CD4-positive, alpha-beta T cell treated with Interferon alpha-2 for 1 hour (primary cell): Measurements from ENCODE around the gene HAS3.
A peak's percentile ranks its signal among the peaks of the same experiment; 100 is the strongest.

Experiments
- DNase-seq, 2 donors: peaks; one replicate each; pipeline ENCODE4 v3.0.0-alpha.2; 2020 to 2022

The HAS3 gene

DNA sequence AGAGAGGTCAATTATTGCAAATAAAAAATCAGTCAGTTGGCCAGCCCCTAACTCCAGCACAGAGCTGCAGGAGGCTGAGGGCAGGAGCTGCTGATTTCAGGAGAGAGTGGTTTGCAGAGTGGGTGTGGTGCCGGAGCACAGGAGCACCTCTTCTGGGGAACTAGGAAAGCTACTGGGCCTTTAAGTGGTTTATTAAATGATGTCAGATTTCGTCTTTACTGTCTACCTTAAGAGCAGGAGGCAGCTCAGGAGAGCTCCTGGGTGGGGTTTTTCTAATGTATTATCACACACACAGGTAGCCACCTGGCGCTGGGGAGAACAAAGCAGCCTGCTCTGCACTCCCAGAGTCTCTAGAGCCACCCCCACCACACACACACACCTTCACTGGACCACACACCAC lies 11.5 kb upstream of the HAS3 start:
- no peak for DNase-seq

DNA sequence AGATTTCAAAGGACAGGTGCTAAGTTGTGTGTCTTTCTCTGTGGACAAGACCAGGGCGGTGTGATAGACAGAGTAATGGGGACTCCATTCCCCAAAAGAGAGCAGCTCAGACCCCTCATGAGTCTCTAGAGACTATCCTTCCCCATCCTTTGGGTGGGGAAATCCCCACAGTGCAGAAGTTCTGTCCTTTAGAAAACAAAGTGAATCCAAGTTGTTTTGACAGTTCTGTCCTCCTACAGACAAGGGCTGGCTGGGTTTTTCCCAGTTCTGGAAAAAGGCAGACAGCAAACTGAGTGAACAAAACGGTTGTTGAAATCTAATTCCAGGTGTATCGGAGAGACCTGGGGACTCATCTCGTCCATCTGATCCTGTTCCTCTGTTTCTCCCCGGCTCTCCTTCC lies 11.0 kb upstream of the HAS3 start:
- DNase-seq = no peak

DNA sequence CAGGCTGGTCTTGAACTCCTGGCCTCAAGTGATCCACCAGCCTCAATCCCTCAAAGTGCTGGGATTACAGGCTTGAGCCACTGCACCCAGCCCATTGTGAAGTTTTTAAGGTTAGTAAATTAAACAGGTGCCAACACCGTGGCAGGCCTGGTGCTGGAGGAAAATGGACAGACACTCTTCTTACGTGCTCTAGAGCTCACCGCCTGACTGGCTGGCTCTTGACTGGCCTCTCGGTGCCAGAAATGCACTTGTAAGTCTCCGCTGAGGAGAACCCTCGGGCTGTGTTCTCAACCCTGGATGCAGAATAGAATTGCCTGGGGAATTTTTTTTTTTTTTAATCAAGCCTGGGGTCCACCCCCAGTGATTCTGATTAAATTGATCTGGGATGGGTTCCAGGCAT lies 10.3 kb upstream of the HAS3 start:
- no peak for DNase-seq

DNA sequence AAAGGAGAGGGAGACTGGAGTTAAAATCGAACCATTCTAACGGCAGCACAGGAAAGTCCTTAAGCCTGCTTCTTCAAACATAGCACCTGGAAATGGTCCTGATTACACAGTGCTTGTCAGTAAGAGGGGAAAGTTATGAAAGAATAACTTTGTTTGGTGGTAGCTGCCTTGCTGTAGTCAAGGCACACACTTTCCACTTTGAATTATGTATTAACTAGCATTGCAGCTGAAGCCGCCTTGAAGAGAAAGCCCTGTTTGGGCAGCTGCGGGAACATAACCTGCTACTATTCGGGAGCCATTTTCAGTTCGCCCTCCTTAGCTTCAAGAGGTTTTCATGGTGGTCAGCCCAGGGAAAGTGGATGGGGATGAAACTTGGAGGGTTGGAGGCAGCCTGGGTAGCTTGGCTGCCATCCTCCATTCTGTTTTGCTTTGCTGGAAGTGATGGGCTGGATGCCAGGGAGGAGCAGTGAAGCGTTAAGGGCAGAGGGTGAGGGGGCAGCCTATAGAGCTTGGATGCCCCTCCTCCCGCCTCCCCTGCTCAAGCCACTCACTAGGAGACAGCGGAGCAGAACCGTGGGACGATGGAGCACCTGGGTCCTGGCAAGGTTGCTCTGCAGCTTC lies 5.3 kb upstream of the HAS3 start:
- no peak for DNase-seq

DNA sequence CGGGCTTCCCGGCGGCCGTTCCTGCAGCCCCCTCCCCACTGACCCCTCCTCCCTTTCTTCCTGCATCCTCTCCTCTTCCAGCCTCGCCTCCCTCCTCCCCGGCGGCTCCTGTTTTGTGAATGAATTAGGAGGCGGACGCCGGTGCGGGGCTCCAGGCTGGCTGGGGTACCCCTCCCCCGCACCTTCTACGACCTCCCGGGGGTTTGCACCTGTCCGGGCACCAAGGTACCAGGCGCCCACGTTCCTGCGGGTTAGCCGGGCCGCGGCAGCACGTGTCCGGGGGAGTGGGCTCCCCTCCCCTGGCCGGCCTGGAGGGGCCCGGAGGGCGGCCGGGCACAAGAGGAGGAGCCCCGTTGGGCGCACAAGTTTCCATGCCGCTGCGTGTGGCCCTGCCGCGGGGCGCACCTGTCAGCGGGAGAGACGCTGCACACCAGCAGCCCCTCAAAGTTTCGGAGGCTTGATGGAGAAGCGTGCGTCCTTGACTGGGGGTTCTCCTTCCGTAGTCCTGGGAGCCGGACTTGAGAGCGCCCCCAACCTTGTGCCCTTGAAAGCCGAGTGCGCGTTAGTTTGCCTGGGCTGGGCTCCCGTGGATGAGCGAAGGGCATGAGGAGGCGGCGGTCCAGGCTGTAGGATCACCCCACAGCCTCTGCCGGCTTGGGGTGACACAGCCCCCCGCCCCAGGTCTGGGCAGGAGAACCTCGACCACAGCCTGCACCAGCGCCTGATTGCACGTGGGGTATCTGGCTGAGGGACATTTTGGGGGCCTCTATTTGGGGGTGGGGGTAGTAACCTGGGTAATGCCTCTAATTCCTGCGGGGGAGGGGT lies 1.2 kb downstream of the HAS3 start:
- no peak for DNase-seq

DNA sequence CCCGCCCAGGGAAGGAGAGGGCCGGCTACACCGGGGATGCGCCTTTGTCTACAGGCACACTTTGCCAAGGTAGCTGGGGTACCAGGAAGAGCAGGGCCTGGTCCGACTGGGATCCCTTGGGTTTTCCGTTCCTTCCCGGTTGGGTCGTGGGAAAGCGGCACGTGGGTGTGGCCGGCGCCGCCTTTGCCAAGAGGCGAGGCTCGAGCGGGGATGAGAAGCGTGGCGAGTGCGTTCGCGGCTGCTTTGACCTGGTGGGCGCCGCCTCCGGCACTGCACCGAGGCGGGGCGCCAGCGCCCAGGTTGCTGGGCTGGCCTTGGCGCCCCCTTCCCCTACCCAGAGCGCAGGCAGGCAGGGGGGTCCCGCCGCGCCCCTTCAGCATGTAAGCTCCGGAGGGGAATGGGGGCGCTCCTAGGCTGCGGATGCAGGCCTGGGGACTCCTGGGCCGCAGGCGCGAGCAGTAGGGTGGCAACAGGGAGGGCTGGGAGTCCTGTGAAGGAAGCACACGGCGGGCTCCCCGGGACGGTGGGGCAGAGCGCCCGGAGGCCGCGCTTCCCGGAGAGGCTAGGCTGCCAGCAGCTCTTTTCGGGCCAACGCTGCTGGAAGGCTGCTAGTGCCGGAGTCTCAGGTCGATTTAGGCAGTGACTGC lies 2.0 kb downstream of the HAS3 start:
- DNase-seq = no peak

DNA sequence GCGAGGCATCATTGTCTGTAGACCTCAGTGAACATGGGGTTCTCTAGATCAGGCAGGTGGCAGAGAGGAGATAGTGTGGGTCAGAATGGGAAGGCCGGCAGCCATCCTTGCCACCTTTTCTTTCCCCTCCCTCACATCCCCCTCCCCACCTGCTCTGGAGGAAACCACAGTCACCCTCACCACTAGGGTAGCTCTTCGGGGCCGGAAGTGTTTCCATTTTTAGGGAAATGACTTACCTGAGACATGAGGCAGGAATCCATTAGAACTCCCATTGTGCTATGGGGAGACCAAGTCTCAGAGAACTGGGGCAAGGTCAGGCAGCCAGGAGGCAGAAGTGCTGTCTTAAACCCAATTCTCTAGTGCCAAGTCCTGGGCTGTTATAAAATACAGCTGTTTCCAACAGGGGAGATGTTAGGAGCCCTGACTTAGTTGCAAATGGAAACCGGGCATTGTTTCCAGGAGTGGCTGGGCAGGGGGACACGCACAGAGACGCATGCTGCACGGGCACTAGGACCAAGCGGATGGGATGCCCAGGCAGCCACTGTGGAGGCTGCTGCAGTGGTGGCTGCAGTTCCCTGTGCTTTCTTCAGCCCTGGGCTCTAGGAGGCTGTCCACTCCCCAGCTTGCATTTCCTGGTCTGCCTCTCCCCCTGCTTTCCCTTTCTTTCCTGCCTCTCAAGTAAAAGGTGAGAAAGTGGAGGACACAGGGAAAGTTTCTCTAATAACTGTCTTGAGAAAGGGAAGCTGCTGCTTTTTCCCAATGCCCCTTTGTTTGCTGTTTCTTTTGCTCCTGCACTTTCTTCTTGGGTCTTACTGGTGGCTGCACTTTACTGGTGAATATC lies 2.8 kb downstream of the HAS3 start:
- no peak for DNase-seq

DNA sequence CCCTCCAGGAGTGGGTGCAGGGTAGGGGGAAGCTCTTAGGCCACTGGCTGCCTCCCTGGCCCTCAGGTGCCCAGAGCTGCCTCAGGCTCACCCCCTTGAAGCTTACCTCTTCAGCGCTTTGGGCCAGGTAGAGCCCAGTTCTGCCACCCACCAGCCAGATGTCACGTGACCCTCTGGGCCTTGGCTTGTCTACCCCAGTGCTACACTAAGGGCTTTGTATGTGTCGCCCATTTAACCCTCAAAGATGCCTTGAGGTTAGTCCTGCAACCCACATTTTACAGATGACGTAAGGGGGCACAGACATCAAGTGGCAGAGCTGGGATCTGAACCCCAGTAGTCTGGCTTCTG lies 3.4 kb downstream of the HAS3 start:
- no peak for DNase-seq

DNA sequence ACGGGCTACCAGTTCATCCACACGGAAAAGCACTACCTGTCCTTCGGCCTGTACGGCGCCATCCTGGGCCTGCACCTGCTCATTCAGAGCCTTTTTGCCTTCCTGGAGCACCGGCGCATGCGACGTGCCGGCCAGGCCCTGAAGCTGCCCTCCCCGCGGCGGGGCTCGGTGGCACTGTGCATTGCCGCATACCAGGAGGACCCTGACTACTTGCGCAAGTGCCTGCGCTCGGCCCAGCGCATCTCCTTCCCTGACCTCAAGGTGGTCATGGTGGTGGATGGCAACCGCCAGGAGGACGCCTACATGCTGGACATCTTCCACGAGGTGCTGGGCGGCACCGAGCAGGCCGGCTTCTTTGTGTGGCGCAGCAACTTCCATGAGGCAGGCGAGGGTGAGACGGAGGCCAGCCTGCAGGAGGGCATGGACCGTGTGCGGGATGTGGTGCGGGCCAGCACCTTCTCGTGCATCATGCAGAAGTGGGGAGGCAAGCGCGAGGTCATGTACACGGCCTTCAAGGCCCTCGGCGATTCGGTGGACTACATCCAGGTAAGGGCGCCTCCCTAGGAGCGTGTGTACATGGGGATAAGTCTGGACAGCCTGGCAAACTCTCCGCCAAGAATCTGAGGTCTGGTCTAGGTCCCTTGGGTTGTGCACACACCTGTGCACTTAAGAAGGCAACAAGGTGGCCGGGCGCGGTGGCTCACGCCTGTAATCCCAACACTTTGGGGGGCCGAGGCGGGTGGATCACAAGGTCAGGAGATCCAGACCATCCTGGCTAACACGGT lies 4.2 kb downstream of the HAS3 start:
- DNase-seq = no peak

DNA sequence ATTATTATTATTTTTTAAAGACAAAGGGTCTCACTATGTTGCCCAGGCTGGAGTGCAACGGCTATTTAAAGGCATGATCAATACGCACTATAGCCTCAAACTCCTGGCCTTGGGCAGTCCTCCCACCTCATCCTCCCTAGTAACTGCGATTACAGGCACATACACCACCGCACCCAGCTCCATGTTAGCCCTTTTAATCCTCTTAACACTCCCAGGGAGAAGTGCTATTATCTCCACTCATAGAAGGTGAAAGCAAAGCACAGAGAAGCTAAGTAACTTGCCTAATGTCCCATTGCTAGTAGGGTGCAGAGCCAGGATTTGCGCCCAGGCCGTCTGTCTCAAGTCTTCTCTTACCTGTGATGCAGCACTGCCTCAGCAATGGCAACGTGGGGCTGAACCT lies 5.0 kb downstream of the HAS3 start:
- DNase-seq = no peak

DNA sequence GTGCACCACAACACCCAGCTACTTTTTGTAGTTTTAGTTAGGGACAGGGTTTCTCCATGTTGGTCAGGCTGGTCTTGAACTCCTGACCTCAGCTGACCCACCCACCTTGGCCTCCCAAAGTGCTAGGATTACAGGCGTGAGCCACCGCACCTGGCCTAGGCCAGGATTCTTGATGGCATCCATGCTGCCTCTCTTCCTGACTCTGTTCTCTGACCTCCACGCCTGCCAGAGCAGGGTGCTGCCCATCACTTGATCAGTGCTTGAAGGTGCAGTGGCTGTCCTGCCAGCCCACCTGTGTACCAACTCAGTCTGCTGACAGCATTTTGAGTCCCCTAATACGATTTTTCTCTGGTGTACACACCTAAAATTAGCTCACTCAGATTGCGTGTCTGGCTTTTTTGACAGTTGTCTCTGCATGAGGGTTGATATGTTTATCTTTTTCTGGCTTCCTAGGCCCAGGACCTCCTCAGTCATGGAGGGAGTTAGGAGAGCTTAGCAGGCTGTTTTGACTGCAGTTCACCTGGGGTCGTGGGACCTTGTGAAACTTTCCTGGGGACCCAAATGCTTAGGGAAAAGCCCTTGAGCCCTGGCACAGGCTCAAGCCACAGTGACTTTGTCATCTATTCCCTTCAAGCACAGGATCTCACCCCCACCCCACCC lies 5.9 kb downstream of the HAS3 start:
- no peak for DNase-seq

DNA sequence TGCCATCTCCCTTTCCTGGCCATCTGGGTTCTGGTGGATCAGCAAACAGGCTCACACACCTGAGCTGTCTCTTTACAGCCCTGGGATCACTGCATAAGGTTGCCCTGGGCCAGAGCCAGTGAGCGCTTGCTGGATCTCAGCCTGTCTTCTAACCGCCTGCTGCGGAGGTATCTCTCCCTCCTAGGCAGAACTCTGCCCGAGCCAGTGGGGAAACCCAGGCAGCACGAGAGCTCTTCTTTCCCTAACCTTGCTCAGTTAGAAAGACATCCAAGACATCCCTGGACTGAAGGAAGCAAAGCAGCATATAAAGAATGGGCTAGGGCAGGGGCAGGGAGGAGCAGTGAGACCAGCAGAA lies 6.4 kb downstream of the HAS3 start:
- DNase-seq = no peak

DNA sequence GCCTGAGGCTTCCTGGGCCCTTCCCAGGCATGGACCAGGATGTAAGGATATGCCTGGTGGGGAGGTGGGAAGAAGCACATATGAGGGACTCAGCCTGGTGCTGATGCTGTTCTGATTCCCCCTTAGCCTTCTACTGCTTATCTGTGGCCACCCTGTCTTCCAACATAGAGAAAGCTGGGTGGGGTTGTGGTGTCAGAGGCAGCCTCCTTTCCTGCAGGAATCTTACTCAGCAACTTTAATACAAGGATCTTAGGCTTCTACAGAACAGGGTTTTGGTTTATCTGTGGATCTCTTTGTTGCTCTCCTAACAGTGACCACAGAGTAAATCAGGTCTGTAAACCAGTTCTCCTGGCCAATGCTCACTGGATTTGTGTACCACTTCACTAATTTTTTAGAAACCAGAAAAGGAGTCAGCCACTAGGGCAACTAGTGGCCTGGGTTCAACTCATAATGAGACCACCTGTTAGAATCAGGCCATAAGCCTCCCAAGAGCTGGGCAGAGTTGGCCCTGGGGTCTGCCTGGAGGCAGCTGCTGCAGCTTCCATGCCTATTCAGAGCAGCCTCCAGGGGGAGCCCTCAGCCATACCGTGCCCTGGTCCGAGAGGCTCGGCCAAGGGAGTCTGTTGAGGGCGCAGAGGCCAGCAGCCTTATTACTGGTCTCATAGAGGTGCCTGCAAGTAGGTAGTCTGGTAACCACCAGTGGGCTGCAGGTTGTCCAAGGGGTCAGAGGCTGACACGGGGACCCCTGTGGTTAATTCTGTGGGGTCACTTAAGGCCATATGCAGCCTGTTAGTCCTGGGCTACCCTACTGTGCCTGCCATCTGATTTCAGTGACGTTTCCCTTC lies 7.1 kb downstream of the HAS3 start:
- peak; percentile 21 to 41 for DNase-seq

DNA sequence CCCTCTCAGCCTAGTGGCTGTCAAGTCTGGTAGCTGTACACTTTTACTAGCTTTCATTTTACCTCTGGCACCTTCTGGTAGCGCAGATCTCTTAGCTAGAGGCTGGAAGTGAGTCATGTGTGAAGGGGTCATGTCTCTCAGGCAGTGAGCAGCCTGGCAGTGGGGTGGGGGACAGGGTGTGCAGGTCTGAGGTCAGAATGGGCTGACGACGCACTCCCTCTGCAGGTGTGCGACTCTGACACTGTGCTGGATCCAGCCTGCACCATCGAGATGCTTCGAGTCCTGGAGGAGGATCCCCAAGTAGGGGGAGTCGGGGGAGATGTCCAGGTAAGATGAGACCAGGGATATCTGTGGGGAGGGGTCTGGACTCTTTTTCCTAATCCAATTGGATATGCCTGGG lies 7.8 kb downstream of the HAS3 start:
- DNase-seq = no peak

DNA sequence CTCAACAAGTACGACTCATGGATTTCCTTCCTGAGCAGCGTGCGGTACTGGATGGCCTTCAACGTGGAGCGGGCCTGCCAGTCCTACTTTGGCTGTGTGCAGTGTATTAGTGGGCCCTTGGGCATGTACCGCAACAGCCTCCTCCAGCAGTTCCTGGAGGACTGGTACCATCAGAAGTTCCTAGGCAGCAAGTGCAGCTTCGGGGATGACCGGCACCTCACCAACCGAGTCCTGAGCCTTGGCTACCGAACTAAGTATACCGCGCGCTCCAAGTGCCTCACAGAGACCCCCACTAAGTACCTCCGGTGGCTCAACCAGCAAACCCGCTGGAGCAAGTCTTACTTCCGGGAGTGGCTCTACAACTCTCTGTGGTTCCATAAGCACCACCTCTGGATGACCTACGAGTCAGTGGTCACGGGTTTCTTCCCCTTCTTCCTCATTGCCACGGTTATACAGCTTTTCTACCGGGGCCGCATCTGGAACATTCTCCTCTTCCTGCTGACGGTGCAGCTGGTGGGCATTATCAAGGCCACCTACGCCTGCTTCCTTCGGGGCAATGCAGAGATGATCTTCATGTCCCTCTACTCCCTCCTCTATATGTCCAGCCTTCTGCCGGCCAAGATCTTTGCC lies 9.0 kb downstream of the HAS3 start:
- no peak for DNase-seq

DNA sequence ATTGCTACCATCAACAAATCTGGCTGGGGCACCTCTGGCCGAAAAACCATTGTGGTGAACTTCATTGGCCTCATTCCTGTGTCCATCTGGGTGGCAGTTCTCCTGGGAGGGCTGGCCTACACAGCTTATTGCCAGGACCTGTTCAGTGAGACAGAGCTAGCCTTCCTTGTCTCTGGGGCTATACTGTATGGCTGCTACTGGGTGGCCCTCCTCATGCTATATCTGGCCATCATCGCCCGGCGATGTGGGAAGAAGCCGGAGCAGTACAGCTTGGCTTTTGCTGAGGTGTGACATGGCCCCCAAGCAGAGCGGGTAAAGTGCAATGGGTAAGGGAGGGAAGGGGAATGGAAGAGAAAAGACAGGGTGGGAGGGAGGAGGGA lies 9.5 kb downstream of the HAS3 start:
- DNase-seq = no peak

DNA sequence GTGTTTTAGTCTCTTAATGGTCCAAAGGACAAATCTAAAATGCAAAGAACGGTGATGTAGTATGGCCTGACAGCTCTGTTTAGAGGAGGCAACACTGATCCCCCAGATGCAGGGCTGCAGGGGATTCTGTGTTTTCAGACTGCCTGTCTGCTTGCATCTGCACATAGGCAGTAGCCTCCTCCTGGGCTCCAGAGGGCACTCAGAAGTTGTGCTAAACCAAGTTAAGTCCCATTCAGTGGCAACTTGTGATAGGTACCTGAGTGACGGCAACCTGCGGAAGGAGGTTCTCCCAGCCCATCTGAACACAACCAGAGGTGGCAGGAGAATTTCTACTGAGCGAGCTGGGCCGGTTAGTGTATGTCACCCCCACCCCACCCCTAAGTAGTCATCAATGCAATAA lies 9.9 kb downstream of the HAS3 start:
- no peak for DNase-seq

DNA sequence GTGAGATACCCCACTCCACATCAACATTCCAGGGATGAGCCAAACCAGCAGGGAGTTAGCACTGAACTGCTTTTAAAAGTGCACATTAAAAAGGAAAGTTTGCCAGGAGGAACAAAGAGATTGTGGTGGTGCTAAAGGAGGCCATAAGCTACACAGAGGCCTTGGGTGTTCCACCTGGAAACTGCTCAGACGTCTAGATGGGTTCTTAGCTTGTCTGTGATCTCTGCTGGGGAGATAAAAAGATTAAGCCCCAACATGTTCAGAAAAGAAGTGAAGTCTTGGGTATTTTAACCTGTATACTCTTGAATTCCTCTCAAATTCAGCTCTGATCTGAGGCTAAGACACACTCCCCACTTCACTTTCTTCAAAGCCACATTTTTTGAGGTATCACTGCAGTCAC lies 10.4 kb downstream of the HAS3 start:
- DNase-seq = no peak

DNA sequence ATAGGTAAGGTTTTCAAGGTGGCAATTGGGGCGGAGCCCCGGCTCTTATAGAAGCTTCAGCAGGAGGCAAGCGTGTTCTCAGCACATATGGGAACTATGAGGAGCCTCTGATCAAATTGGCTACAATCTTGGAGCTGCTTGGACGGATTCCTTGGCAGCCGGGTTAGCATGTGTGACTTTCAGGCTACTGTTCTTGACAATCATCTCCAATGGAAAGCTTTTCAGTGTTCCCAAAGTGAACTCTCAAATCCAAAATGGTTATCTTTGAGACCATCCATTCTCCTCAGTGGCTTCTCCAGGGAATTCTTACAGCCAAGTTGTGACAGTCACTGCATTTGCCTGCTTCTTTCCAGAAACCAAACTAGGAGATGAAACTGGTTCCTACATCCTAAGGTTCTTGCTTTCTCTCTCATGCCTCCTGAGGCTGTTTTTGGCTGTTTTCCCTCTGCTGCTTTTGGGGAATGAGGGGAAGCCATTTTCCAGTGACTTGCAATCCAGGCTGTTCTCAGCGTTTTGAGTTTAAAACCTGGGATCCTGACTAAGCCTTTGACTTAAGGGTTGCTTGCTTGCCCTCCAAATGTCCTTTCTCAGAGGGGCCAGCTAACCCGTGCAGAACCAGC lies 10.9 kb downstream of the HAS3 start:
- DNase-seq = no peak

DNA sequence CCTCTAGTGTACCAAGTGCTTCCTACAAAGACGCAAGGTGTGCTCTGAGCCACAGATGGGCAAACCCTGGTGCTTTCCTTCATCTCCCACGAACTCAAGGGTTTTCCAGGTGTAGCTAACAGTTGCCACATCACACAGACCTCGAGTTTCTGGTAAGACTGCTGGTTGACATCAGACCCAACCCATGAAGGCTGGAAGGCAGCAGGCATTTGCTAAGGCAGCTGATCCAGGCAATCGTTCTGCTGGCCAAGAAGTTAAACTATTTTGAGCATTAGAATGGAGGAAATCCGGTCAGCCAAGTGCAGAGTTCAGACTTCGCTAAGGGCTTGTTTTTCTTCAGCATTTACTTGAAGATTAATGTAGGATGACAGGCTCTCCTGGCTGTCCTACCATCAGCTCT lies 11.5 kb downstream of the HAS3 start:
- DNase-seq = no peak
